ENCODE measurements around the gene SLC22A17. TPM values are rescaled to one million over a fixed set of nuclear protein-coding genes. Genes with fewer than 3 reads are reported as not detected.

The SLC22A17 gene
- total and polyA plus RNA-seq, 9 of the 15 experiments (the other 6 are each of a cell fraction or from before 2014, with no cell fraction given): 0.07 to 0.09 TPM; not detected in 7

GRCh38 chr14:23324993-23325392 is 27.7 kb downstream of the SLC22A17 start:
- POLR2A ChIA-PET: no interaction called here
- 80% methylated on average over 4 of the region's 7 CpGs for WGBS (ENCODE audit: insufficient coverage, low coverage, missing lambda C conversion rate)
- peaks cover 49% of the 10 kb centered on the region; the same call in 2 of the 3 replicates for H3K36me3 ChIP-seq (ENCODE audit: control insufficient read depth, insufficient read depth, low read length)
- TF ChIP-seq TRIM24 (IDR thresholded peaks at IDR 0.05) (no peak), CHD4 (IDR thresholded peaks at IDR 0.05; ENCODE audit: insufficient read depth, insufficient replicate concordance, low read depth, low read length, poor library complexity, severe bottlenecking) (no peak), ZNF764 (CRISPR knock-in tag; IDR thresholded peaks at IDR 0.05; ENCODE audit: low read depth) (no peak), ASH1L (IDR thresholded peaks at IDR 0.05; ENCODE audit: borderline replicate concordance, low read depth, partially characterized antibody) (no peak), MNT (conservative IDR thresholded peaks at IDR 0.05) (no peak), JUND (IDR thresholded peaks at IDR 0.05; ENCODE audit: borderline replicate concordance, low read depth, low read length) (no peak), JUND (tag; IDR thresholded peaks at IDR 0.05; ENCODE audit: borderline replicate concordance, low read depth, low read length) (no peak), EHMT2 (IDR thresholded peaks at IDR 0.05) (no peak), PRPF4 (IDR thresholded peaks at IDR 0.05; ENCODE audit: insufficient read depth, low read depth, low read length, poor library complexity, severe bottlenecking) (no peak), SRSF7 (optimal IDR thresholded peaks at IDR 0.05; ENCODE audit: low read depth, low read length) (no peak), PCBP1 (IDR thresholded peaks at IDR 0.05; ENCODE audit: low read depth, low read length, poor library complexity, severe bottlenecking) (no peak), HDAC6 (IDR thresholded peaks at IDR 0.05; ENCODE audit: low read depth, low read length) (no peak), MECOM (CRISPR knock-in tag; IDR thresholded peaks at IDR 0.05) (no peak), ZNF24 (IDR thresholded peaks at IDR 0.05) (no peak)
- TF ChIP-seq, protein P1, sequence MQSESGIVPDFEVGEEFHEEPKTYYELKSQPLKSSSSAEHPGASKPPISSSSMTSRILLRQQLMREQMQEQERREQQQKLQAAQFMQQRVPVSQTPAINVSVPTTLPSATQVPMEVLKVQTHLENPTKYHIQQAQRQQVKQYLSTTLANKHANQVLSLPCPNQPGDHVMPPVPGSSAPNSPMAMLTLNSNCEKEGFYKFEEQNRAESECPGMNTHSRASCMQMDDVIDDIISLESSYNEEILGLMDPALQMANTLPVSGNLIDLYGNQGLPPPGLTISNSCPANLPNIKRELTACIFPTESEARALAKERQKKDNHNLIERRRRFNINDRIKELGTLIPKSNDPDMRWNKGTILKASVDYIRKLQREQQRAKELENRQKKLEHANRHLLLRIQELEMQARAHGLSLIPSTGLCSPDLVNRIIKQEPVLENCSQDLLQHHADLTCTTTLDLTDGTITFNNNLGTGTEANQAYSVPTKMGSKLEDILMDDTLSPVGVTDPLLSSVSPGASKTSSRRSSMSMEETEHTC (IDR thresholded peaks at IDR 0.05): no peak
- TF ChIP-seq, protein P2, sequence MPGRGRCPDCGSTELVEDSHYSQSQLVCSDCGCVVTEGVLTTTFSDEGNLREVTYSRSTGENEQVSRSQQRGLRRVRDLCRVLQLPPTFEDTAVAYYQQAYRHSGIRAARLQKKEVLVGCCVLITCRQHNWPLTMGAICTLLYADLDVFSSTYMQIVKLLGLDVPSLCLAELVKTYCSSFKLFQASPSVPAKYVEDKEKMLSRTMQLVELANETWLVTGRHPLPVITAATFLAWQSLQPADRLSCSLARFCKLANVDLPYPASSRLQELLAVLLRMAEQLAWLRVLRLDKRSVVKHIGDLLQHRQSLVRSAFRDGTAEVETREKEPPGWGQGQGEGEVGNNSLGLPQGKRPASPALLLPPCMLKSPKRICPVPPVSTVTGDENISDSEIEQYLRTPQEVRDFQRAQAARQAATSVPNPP (IDR thresholded peaks at IDR 0.05; ENCODE audit: borderline replicate concordance, insufficient read depth, insufficient read length): no peak
- H4K20me1 ChIP-seq (replicated peaks; ENCODE audit: control insufficient read depth, insufficient read depth, low read length): no peaks in the 10 kb centered on the region; the same call in 1 of the 2 replicates
- H3K27me3 ChIP-seq (ENCODE audit: control insufficient read depth in 2 of 2, insufficient read depth in 2 of 2, low read length in 2 of 2): no peaks in the 10 kb centered on the region
- no peaks in the 10 kb centered on the region for H3K9me3 ChIP-seq (replicated peaks; ENCODE audit: control insufficient read depth, insufficient read depth, low read depth, low read length)
- no peak overlapping the region for H3K9ac ChIP-seq (ENCODE audit: insufficient read depth in 1 of 2, low read depth in 2 of 2, low read length in 2 of 2)
- H2AFZ ChIP-seq (ENCODE audit: low read depth, low read length): no peak overlapping the region
- no peak for FAIRE-seq
- intact Hi-C loops (cut with micrococcal nuclease): loop anchor here (5.0 to 10.0 kb wide), 3 partner anchors 130 to 558 kb away; partner anchors contain the start of genes OXA1L, THTPA and ZFHX2
- no peaks in the 10 kb centered on the region for H3K9me1 ChIP-seq (ENCODE audit: control insufficient read depth, insufficient read depth, low read length)
- no peak overlapping the region for H3K27ac ChIP-seq (ENCODE audit: extremely low read depth, low read depth, low read length)
- CTCF ChIA-PET (ENCODE audit: low intra/inter-chr PET ratio): no interaction called here
- no peak overlapping the region for H3K4me2 ChIP-seq (ENCODE audit: insufficient read depth, low read length)
- H3K4me1 ChIP-seq (replicated peaks in 1 of 2; ENCODE audit: control insufficient read depth in 2 of 2, insufficient read depth in 2 of 2, low read length in 2 of 2): peaks cover 10 to 15% of the 10 kb centered on the region in 2 experiments; a peak in 4 of 5 replicates
- no peak for ATAC-seq
- H3K79me2 ChIP-seq (ENCODE audit: control insufficient read depth, insufficient read depth, low read length): peaks cover 33% of the 10 kb centered on the region
- BruUV-seq (replicated peaks): no TSS peak
- in situ Hi-C loops (cut with MboI): no loop called here
- DNase-seq (ENCODE audit: extremely low read depth in 1 of 4, low spot score in 3 of 4): no peak
- no peak overlapping the region for H3K4me3 ChIP-seq
